ENCODE results near the gene MFAP2.
"Not testable (repeated sequence)": the region's sequence is repeated elsewhere in the genome, so short reads cannot be mapped to it uniquely, and the experiment has no call there.

DNA sequence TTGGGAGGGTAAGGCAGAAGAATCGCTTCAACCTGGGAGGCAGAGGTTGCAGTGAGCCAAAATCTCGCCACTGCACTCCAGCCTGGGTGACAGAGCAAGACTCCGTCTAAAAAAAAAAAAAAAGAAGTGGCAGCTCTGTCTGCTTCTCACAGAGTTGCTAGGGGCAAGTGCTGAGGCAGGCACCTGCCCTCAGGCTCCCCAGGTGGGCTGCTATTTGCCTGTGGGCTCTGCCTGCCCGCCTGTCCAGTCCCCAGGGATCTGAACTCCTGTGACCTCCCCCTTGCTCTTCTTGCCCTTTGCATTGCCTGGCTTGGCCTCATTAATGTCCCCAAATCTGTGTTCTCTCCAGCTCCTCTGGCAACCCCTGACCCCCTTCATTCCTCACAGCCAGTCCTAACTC is 28.0 kb downstream of the MFAP2 start:
- TF ChIP-seq POLR2AphosphoS5 (IDR thresholded peaks at IDR 0.05; ENCODE audit: low read depth); EZH2 (IDR thresholded peaks at IDR 0.05; ENCODE audit: low read depth, unreplicated experiment); ZNF114 (CRISPR knock-in tag; IDR thresholded peaks at IDR 0.05); JUNB (IDR thresholded peaks at IDR 0.05; ENCODE audit: unreplicated experiment); CREB1 (CRISPR knock-in tag; IDR thresholded peaks at IDR 0.05; ENCODE audit: low read depth); EZH2phosphoT487 (IDR thresholded peaks at IDR 0.05; ENCODE audit: unreplicated experiment); NANOG (IDR thresholded peaks at IDR 0.05; ENCODE audit: borderline replicate concordance): not testable (repeated sequence)
- TF ChIP-seq, protein P1, sequence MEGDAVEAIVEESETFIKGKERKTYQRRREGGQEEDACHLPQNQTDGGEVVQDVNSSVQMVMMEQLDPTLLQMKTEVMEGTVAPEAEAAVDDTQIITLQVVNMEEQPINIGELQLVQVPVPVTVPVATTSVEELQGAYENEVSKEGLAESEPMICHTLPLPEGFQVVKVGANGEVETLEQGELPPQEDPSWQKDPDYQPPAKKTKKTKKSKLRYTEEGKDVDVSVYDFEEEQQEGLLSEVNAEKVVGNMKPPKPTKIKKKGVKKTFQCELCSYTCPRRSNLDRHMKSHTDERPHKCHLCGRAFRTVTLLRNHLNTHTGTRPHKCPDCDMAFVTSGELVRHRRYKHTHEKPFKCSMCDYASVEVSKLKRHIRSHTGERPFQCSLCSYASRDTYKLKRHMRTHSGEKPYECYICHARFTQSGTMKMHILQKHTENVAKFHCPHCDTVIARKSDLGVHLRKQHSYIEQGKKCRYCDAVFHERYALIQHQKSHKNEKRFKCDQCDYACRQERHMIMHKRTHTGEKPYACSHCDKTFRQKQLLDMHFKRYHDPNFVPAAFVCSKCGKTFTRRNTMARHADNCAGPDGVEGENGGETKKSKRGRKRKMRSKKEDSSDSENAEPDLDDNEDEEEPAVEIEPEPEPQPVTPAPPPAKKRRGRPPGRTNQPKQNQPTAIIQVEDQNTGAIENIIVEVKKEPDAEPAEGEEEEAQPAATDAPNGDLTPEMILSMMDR (conservative IDR thresholded peaks at IDR 0.05; ENCODE audit: low read depth in 2 of 2) = not testable (repeated sequence)
- TF ChIP-seq, protein P2, sequence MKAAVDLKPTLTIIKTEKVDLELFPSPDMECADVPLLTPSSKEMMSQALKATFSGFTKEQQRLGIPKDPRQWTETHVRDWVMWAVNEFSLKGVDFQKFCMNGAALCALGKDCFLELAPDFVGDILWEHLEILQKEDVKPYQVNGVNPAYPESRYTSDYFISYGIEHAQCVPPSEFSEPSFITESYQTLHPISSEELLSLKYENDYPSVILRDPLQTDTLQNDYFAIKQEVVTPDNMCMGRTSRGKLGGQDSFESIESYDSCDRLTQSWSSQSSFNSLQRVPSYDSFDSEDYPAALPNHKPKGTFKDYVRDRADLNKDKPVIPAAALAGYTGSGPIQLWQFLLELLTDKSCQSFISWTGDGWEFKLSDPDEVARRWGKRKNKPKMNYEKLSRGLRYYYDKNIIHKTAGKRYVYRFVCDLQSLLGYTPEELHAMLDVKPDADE (IDR thresholded peaks at IDR 0.05) = not testable (repeated sequence)
